ENCODE data around the gene CGNL1.

DNA sequence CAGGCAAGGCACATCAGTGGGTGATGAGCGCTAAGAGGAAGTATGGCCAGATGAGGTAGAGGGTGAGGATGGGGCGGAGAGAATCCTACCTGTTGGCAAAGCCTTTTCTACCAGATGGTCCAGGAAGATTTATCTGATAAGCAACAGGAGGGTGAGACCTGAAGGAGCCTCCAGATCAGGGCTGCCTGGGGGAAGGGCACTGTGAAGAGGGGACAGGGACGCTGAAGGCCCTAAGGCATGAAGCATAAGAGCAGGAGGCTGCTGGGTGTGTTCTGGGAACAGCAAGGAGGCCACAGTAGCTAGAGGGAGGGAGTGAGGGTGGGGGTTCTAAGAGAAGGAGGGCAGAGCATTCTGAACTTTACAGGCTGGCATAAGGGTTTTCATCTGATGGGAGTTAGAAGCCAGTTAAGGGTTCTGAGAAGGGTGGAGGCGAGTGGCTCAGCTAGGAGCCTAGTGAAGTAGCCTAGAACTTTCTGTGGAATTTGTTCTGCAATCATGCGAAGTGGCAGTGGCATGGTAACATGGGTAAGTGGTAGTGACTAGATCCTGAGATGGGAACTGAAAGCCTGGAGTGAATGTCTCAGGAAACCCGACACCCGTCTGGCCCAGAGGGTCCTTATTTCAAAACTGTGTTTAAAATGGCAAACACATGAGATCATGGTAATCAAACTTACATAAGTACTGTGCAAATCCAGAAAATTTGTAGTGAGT is 29.9 kb downstream of the CGNL1 start:
- TF ChIP-seq, protein P1, sequence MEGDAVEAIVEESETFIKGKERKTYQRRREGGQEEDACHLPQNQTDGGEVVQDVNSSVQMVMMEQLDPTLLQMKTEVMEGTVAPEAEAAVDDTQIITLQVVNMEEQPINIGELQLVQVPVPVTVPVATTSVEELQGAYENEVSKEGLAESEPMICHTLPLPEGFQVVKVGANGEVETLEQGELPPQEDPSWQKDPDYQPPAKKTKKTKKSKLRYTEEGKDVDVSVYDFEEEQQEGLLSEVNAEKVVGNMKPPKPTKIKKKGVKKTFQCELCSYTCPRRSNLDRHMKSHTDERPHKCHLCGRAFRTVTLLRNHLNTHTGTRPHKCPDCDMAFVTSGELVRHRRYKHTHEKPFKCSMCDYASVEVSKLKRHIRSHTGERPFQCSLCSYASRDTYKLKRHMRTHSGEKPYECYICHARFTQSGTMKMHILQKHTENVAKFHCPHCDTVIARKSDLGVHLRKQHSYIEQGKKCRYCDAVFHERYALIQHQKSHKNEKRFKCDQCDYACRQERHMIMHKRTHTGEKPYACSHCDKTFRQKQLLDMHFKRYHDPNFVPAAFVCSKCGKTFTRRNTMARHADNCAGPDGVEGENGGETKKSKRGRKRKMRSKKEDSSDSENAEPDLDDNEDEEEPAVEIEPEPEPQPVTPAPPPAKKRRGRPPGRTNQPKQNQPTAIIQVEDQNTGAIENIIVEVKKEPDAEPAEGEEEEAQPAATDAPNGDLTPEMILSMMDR (conservative IDR thresholded peaks at IDR 0.05; ENCODE audit: low read length): no peak
- TF ChIP-seq EZH2phosphoT487 (IDR thresholded peaks at IDR 0.05; ENCODE audit: borderline replicate concordance): no peak

Data from Loucy (cell line).